ENCODE results near the gene YWHAQ. TPM values are rescaled to one million over a fixed set of nuclear protein-coding genes. Genes with fewer than 3 reads are reported as not detected.

YWHAQ gene
- polyA plus RNA-seq, 1 of the 3 experiments (the other 2 are of a cell fraction), result 240 TPM

- POLR2A ChIA-PET, result interaction anchor here (2.4 kb wide), 1 partner anchor 27 kb away, joined by 8 read pairs; the partner anchor contains the start of gene YWHAQ
- TF ChIP-seq CTCF (IDR thresholded peaks at IDR 0.05) (peak; percentile 30; the same call in 1 of the 2 replicates), IRF3 (IDR thresholded peaks at IDR 0.05; ENCODE audit: low read depth, low read length) (no peak)
- Histone ChIP-seq H2AFZ (ENCODE audit: low read depth) (no peak overlapping the region), H3K27me3 (ENCODE audit: insufficient read depth) (no peaks in the 10 kb centered on the region), H3K4me3 (ENCODE audit: low read depth in 2 of 2, low read length in 1 of 2) (no peak overlapping the region), H3K36me3 (replicated peaks in 1 of 2; ENCODE audit: control insufficient read depth in 1 of 2, insufficient read depth in 2 of 2, low read length in 1 of 2) (no peaks in the 10 kb centered on the region), H3F3A (replicated peaks; ENCODE audit: insufficient read depth) (peaks cover 30% of the 10 kb centered on the region), H3K4me2 (peak overlapping the region; percentile 77; the same call in 1 of the 2 replicates), H3K79me2 (ENCODE audit: insufficient read depth) (no peaks in the 10 kb centered on the region), H3K27ac (ENCODE audit: low read depth in 2 of 2, low read length in 1 of 2) (peak overlapping the region in 1 of 2 experiments; percentile 98; a peak in 2 of 4 replicates), H3K9me3 (no peaks in the 10 kb centered on the region), H3K9me2 (no peaks in the 10 kb centered on the region), H3K4me1 (ENCODE audit: control insufficient read depth in 1 of 2, insufficient read depth in 2 of 2, low read depth in 1 of 2, low read length in 1 of 2) (peaks cover 7 to 40% of the 10 kb centered on the region in 2 experiments; a peak in 3 of 4 replicates), H3K9ac (no peak overlapping the region), H4K20me1 (ENCODE audit: insufficient read depth) (no peaks in the 10 kb centered on the region)
- DNase-seq, result no peak
- CTCF ChIA-PET, result interaction anchor here (1.1 to 1.2 kb wide), 3 partner anchors 10 to 113 kb away, joined by 3 read pairs; no protein-coding TSS in a partner anchor
- WGBS (ENCODE audit: low lambda C conversion rate), result 92% methylated on average over 6 of the region's 6 CpGs
Measured at GRCh38 chr2:9657731-9658130, 26.9 kb upstream of the YWHAQ start.

- Histone ChIP-seq H3K4me1 (ENCODE audit: control insufficient read depth in 1 of 2, insufficient read depth in 2 of 2, low read depth in 1 of 2, low read length in 1 of 2) (peaks cover 7 to 40% of the 10 kb centered on the region in 2 experiments; a peak in 3 of 4 replicates), H3K36me3 (replicated peaks in 1 of 2; ENCODE audit: control insufficient read depth in 1 of 2, insufficient read depth in 2 of 2, low read length in 1 of 2) (no peaks in the 10 kb centered on the region), H3K9me3 (no peaks in the 10 kb centered on the region), H3K79me2 (ENCODE audit: insufficient read depth) (no peaks in the 10 kb centered on the region), H3K27me3 (ENCODE audit: insufficient read depth) (no peaks in the 10 kb centered on the region), H3K27ac (ENCODE audit: low read depth in 2 of 2, low read length in 1 of 2) (peak overlapping the region in 1 of 2 experiments; percentile 98; a peak in 2 of 4 replicates), H4K20me1 (ENCODE audit: insufficient read depth) (no peaks in the 10 kb centered on the region), H3K9ac (peak overlapping the region; percentile 45), H3K9me2 (no peaks in the 10 kb centered on the region), H3K4me2 (peak overlapping the region; percentile 77), H3F3A (replicated peaks; ENCODE audit: insufficient read depth) (peaks cover 30% of the 10 kb centered on the region), H2AFZ (ENCODE audit: low read depth) (no peak overlapping the region), H3K4me3 (ENCODE audit: low read depth in 2 of 2, low read length in 1 of 2) (no peak overlapping the region)
- TF ChIP-seq CHD2 (IDR thresholded peaks at IDR 0.05; ENCODE audit: low read length, partially characterized antibody) (no peak), RCOR1 (IDR thresholded peaks at IDR 0.05; ENCODE audit: low read length) (no peak), RXRA (IDR thresholded peaks at IDR 0.05; ENCODE audit: borderline replicate concordance, low read depth) (no peak), ELF1 (IDR thresholded peaks at IDR 0.05) (no peak), EP300 (IDR thresholded peaks at IDR 0.05; ENCODE audit: borderline replicate concordance in 1 of 2, low read depth in 1 of 2, low read length in 1 of 2) (no peak), GATA2 (CRISPR knock-in tag; IDR thresholded peaks at IDR 0.05) (no peak), FOXM1 (IDR thresholded peaks at IDR 0.05; ENCODE audit: low read depth) (no peak), TAF1 (IDR thresholded peaks at IDR 0.05; ENCODE audit: borderline replicate concordance, low read depth, low read length) (no peak), FOSL2 (IDR thresholded peaks at IDR 0.05; ENCODE audit: borderline replicate concordance, low read depth) (no peak), NFIC (IDR thresholded peaks at IDR 0.05; ENCODE audit: borderline replicate concordance) (no peak), POLR2AphosphoS5 (IDR thresholded peaks at IDR 0.05; ENCODE audit: low read depth, low read length) (no peak), FOXJ3 (CRISPR knock-in tag; IDR thresholded peaks at IDR 0.05) (no peak), YY1 (IDR thresholded peaks at IDR 0.05; ENCODE audit: low read depth) (no peak), SIN3A (IDR thresholded peaks at IDR 0.05; ENCODE audit: borderline replicate concordance, low read depth, low read length) (no peak), ZBTB33 (IDR thresholded peaks at IDR 0.05; ENCODE audit: borderline replicate concordance, low read depth) (no peak), PBX3 (IDR thresholded peaks at IDR 0.05) (no peak), MEF2A (IDR thresholded peaks at IDR 0.05; ENCODE audit: borderline replicate concordance, low read depth) (no peak), IRF3 (IDR thresholded peaks at IDR 0.05; ENCODE audit: low read depth, low read length) (no peak), TEAD4 (IDR thresholded peaks at IDR 0.05; ENCODE audit: borderline replicate concordance, insufficient read depth) (no peak)
- POLR2A ChIA-PET, result interaction anchor here (2.4 kb wide), 1 partner anchor 27 kb away, joined by 8 read pairs; the partner anchor contains the start of gene YWHAQ
- WGBS (ENCODE audit: low lambda C conversion rate), result 77% methylated on average over 3 of the region's 6 CpGs
- CTCF ChIA-PET, result interaction anchor here (1.1 to 2.3 kb wide), 3 partner anchors 9 to 113 kb away, joined by 3 to 7 read pairs (median 3); no protein-coding TSS in a partner anchor
- no peak for DNase-seq
Measured at GRCh38 chr2:9657083-9657482, 26.3 kb upstream of the YWHAQ start.

Data from SK-N-SH (cell line).